H1 (cell line): ENCODE results near the gene SECTM1. TPM values are rescaled to one million over a fixed set of nuclear protein-coding genes. Genes with fewer than 3 reads are reported as not detected.

Experiments used
- CTCF ChIA-PET: fragments of 300-600 bp; sonication (Branson Sonifier 250); formaldehyde crosslinking; loops from one replicate; lab custom pipeline; 2021; ENCODE audit not compliant: partially characterized antibody; lab: Charles Lee
- POLR2A ChIA-PET: fragments of 300-600 bp; sonication (Branson Sonifier 250); formaldehyde crosslinking; loops from one replicate; lab custom pipeline; 2021; ENCODE audit warnings: inconsistent platforms; ENCODE audit not compliant: partially characterized antibody; lab: Charles Lee
- DNase-seq, 2 experiments: peaks; one replicate each; pipeline versions ENCODE4 v3.0.0 to v3.0.0-alpha.2; 2010 to 2022; ENCODE audit warnings: low spot score in 2 of 2, low read depth in 1 of 2, mixed read lengths in 1 of 2
- FAIRE-seq: peaks from 2 replicates; lab custom pipeline; 2011; peaks lifted over from hg19 to GRCh38; lab: Jason Lieb, UNC
- H2AFZ ChIP-seq: 2 replicates; pipeline ENCODE4 v1.8.1; 2012; ENCODE audit warnings: low read length, inconsistent platforms
- H2AK5ac ChIP-seq: 2 replicates; pipeline ENCODE4 v1.6.1; 2013; ENCODE audit warnings: low read depth, low read length
- H2BK120ac ChIP-seq: replicated peaks from 2 replicates; pipeline ENCODE3; 2013; ENCODE audit warnings: low read depth, low read length, inconsistent platforms
- H2BK12ac ChIP-seq: 2 replicates; pipeline ENCODE4 v1.6.1; 2013; ENCODE audit warnings: low read depth, low read length
- H2BK15ac ChIP-seq: 2 replicates; pipeline ENCODE4 v1.6.1; 2013; ENCODE audit warnings: low read length
- H2BK20ac ChIP-seq: 2 replicates; pipeline ENCODE4 v1.6.1; 2013; ENCODE audit warnings: low read length
- H2BK5ac ChIP-seq: 2 replicates; pipeline ENCODE4 v1.6.1; 2013; ENCODE audit warnings: low read depth, low read length
- H3K14ac ChIP-seq: 2 replicates; pipeline ENCODE4 v1.6.1; 2013; ENCODE audit warnings: inconsistent platforms; ENCODE audit not compliant: insufficient read length
- H3K18ac ChIP-seq: 2 replicates; pipeline ENCODE4 v1.6.1; 2013; ENCODE audit warnings: low read length; ENCODE audit errors: extremely low read depth
- H3K23ac ChIP-seq: 2 replicates; pipeline ENCODE4 v1.6.1; 2013; ENCODE audit warnings: inconsistent platforms; ENCODE audit not compliant: insufficient read length
- H3K23me2 ChIP-seq: 2 replicates; pipeline ENCODE4 v1.6.1; 2013; ENCODE audit warnings: low read depth, low read length
- H3K27ac ChIP-seq: 2 replicates; pipeline ENCODE4 v1.6.1; 2011; ENCODE audit warnings: low read depth, low read length, inconsistent platforms
- H3K27me3 ChIP-seq, 4 experiments: replicated peaks in 1 of 4; 1 replicate in 1 of 4; 2 replicates in 3 of 4; pipeline versions ENCODE4 v1.6.1 to v1.8.1; 2011 to 2013; ENCODE audit warnings: low read length in 3 of 4, mild to moderate bottlenecking in 3 of 4, inconsistent platforms in 2 of 4, mixed read lengths in 2 of 4, moderate library complexity in 1 of 4; ENCODE audit not compliant: control insufficient read depth in 3 of 4, insufficient read depth in 3 of 4; ENCODE audit errors: extremely low read depth in 1 of 4
- H3K36me3 ChIP-seq, 4 experiments: 2 replicates each; pipeline versions ENCODE4 v1.6.1 to v1.8.1; 2011 to 2013; ENCODE audit warnings: mild to moderate bottlenecking in 4 of 4, low read length in 3 of 4, moderate library complexity in 2 of 4, control low read depth in 1 of 4, inconsistent platforms in 1 of 4; ENCODE audit not compliant: insufficient read depth in 4 of 4, control insufficient read depth in 2 of 4
- H3K4ac ChIP-seq: replicated peaks from 2 replicates; pipeline ENCODE3; 2013; ENCODE audit warnings: low read length, low read depth, mixed read lengths, inconsistent platforms; ENCODE audit not compliant: insufficient read length
- H3K4me1 ChIP-seq, 4 experiments: replicated peaks in 1 of 4; 1 replicate in 1 of 4; 2 replicates in 3 of 4; pipeline versions ENCODE4 v1.6.1 to v1.8.1; 2011 to 2013; ENCODE audit warnings: low read length in 3 of 4, inconsistent platforms in 2 of 4, mixed read lengths in 1 of 4; ENCODE audit not compliant: insufficient read depth in 4 of 4, control insufficient read depth in 3 of 4
- H3K4me2 ChIP-seq, 2 experiments: 2 replicates each; pipeline versions ENCODE4 v1.6.1 to v1.8.1; 2011 to 2013; ENCODE audit warnings: low read depth in 2 of 2, low read length in 2 of 2, control low read depth in 1 of 2, inconsistent platforms in 1 of 2, mild to moderate bottlenecking in 1 of 2; ENCODE audit not compliant: insufficient read depth in 1 of 2
- H3K4me3 ChIP-seq, 4 experiments: fragments of 200-600, 300-600 bp in 1 of 4; sonication (generic), shearing (Covaris generic), sonication (Bioruptor Twin) in 1 of 4; 2 replicates each; pipeline versions ENCODE4 v1.5.1 to v1.8.1; 2011 to 2016; ENCODE audit warnings: low read length in 4 of 4, low read depth in 3 of 4, control low read depth in 2 of 4, inconsistent platforms in 2 of 4, mild to moderate bottlenecking in 2 of 4, mixed read lengths in 1 of 4, moderate library complexity in 1 of 4; ENCODE audit not compliant: insufficient read depth in 2 of 4; ENCODE audit errors: extremely low read depth in 1 of 4
- H3K56ac ChIP-seq: replicated peaks from 2 replicates; pipeline ENCODE3; 2013; ENCODE audit warnings: low read depth, mild to moderate bottlenecking, mixed read lengths, low read length, inconsistent platforms; ENCODE audit not compliant: insufficient read length
- H3K79me1 ChIP-seq: 2 replicates; pipeline ENCODE4 v1.6.1; 2013; ENCODE audit warnings: low read depth, low read length, control low read depth
- H3K79me2 ChIP-seq, 2 experiments: 2 replicates each; pipeline versions ENCODE4 v1.6.1 to v1.8.1; 2012 to 2013; ENCODE audit warnings: low read length in 2 of 2, mild to moderate bottlenecking in 2 of 2, inconsistent platforms in 1 of 2; ENCODE audit not compliant: insufficient read depth in 2 of 2, control insufficient read depth in 1 of 2
- H3K9ac ChIP-seq, 4 experiments: replicated peaks in 1 of 4; 1 replicate in 1 of 4; 2 replicates in 3 of 4; pipeline versions ENCODE4 v1.6.1 to v1.8.1; 2011 to 2013; ENCODE audit warnings: low read depth in 3 of 4, low read length in 3 of 4, control low read depth in 2 of 4, mild to moderate bottlenecking in 2 of 4, moderate library complexity in 2 of 4, inconsistent platforms in 1 of 4; ENCODE audit errors: extremely low read depth in 1 of 4
- H3K9me3 ChIP-seq, 2 experiments: 2 replicates each; pipeline versions ENCODE4 v1.6.1 to v1.8.1; 2012 to 2013; ENCODE audit warnings: mild to moderate bottlenecking in 2 of 2, moderate library complexity in 2 of 2, control low read depth in 1 of 2, inconsistent platforms in 1 of 2, low read depth in 1 of 2, low read length in 1 of 2, mixed read lengths in 1 of 2; ENCODE audit not compliant: insufficient read depth in 2 of 2
- H4K20me1 ChIP-seq, 2 experiments: replicated peaks in 1 of 2; 2 replicates each; pipeline versions ENCODE3 to v1.8.1; 2011 to 2013; ENCODE audit warnings: inconsistent platforms in 2 of 2, low read length in 2 of 2, mild to moderate bottlenecking in 1 of 2; ENCODE audit not compliant: insufficient read depth in 2 of 2, control insufficient read depth in 1 of 2
- H4K5ac ChIP-seq: 2 replicates; pipeline ENCODE4 v1.6.1; 2013; ENCODE audit warnings: low read length, low read depth, mixed read lengths, inconsistent platforms; ENCODE audit not compliant: insufficient read length
- H4K8ac ChIP-seq: 2 replicates; pipeline ENCODE4 v1.8.0; 2013; ENCODE audit warnings: mild to moderate bottlenecking, moderate library complexity, low read length, inconsistent platforms; ENCODE audit not compliant: insufficient read depth; ENCODE audit errors: extremely low read depth
- H4K91ac ChIP-seq: replicated peaks from 2 replicates; pipeline ENCODE3; 2013; ENCODE audit warnings: low read length, mixed read lengths, inconsistent platforms; ENCODE audit not compliant: insufficient read length
- GABPA ChIP-seq: IDR thresholded peaks from 2 replicates; pipeline ENCODE4 v1.6.1; 2011; ENCODE audit warnings: mild to moderate bottlenecking, low read length, moderate library complexity, borderline replicate concordance; ENCODE audit not compliant: insufficient read depth
- RAD21 ChIP-seq, 2 experiments: IDR thresholded peaks in 1 of 2; conservative IDR thresholded peaks in 1 of 2; 2 replicates each; pipeline ENCODE4 v1.6.1; 2011; ENCODE audit warnings: low read depth in 2 of 2, low read length in 2 of 2, improper control_type of control experiment in 1 of 2, inconsistent platforms in 1 of 2, mild to moderate bottlenecking in 1 of 2, moderate library complexity in 1 of 2
- WGBS, 2 experiments: shearing (Covaris generic) in 1 of 2; methylation state at CpG; one replicate each; pipeline versions ENCODE4 v1.1.6 to v1.1.7; 2013 to 2015; ENCODE audit warnings: low lambda C conversion rate in 2 of 2, mixed read lengths in 2 of 2, inconsistent platforms in 1 of 2, low coverage in 1 of 2, missing lambda C conversion rate in 1 of 2; ENCODE audit not compliant: insufficient replicate concordance in 2 of 2, insufficient coverage in 1 of 2, insufficient read length in 1 of 2; ENCODE audit errors: extremely low coverage in 1 of 2, missing lambda C conversion rate in 1 of 2; 5-methylcytosine and 5-hydroxymethylcytosine counted together
- polyA plus RNA-seq, 7 experiments: library from polyadenylated mRNA; depleted of rRNA in 3 of 7; stranded (reverse) in 5 of 7; unstranded in 2 of 7; fragments of >200 nt in 5 of 7; fragments of 200-250 nt in 2 of 7; gene quantifications; 1 replicate in 5 of 7; 2 replicates in 1 of 7; 4 replicates in 1 of 7; pipeline versions ENCODE4 v1.2.1 to v1.2.3, GENCODE V29; 2011 to 2013; ENCODE audit warnings: missing spikeins in 2 of 7, mixed read lengths in 2 of 7
- total RNA-seq: library from RNA; stranded (reverse); fragmentation: NEBNext Ultra II Directional; extraction: Animal tissue kit (Norgen Biotek cat#: 25700); gene quantifications from 2 replicates; pipeline ENCODE4 v1.2.1, GENCODE V29; 2021

SECTM1 gene
- total and polyA plus RNA-seq, 2 of the 8 experiments (the other 6 are each of a cell fraction or from before 2014, with no cell fraction given): 0.20 to 0.65 TPM

GRCh38 chr17:82331345-82331939 lies 2.1 kb downstream of the SECTM1 start:
- Histone ChIP-seq H3K4ac (no peak overlapping the region), H2BK5ac (no peak overlapping the region), H3K23ac (no peak overlapping the region), H4K91ac (no peak overlapping the region), H3K56ac (no peak overlapping the region), H2AK5ac (no peak overlapping the region), H3K9ac (no peak overlapping the region), H3K36me3 (no peaks in the 10 kb centered on the region), H2BK20ac (no peak overlapping the region), H3K23me2 (peaks cover 8% of the 10 kb centered on the region), H2BK120ac (no peak overlapping the region), H2BK12ac (no peak overlapping the region), H3K14ac (no peak overlapping the region), H3K4me1 (peaks cover 0 to 36% (median 24%) of the 10 kb centered on the region in 4 experiments; a peak in 6 of 7 replicates), H3K27ac (no peak overlapping the region), H3K27me3 (peaks cover 28 to 52% (median 50%) of the 10 kb centered on the region in 4 experiments), H3K79me1 (no peaks in the 10 kb centered on the region), H4K8ac (no peak overlapping the region; the same call in 1 of the 2 replicates), H3K79me2 (no peaks in the 10 kb centered on the region), H4K5ac (no peak overlapping the region), H3K18ac (no peak overlapping the region), H3K4me2 (no peak overlapping the region), H3K9me3 (no peaks in the 10 kb centered on the region), H3K4me3 (no peak overlapping the region), H2BK15ac (no peak overlapping the region), H4K20me1 (no peaks in the 10 kb centered on the region), H2AFZ (no peak overlapping the region)
- CTCF ChIA-PET: interaction anchor here (1.0 to 1.9 kb wide), 6 partner anchors 10 to 97 kb away, joined by 3 to 9 read pairs (median 4); partner anchors contain the start of gene CD7
- TF ChIP-seq RAD21 (IDR thresholded peaks at IDR 0.05 in 1 of 2, conservative IDR thresholded peaks at IDR 0.05 in 1 of 2; ENCODE audit: low read depth in 2 of 2, low read length in 2 of 2) (no peak), GABPA (no peak)
- no peak for FAIRE-seq
- no peak for DNase-seq
- WGBS, 2 experiments: 83% methylated on average over 25 of the region's 25 CpGs; no CpG with 5 or more reads in 1 of the 2 experiments
- POLR2A ChIA-PET: interaction anchor here (0.6 kb wide), 1 partner anchor 39 kb away, joined by 3 read pairs; no protein-coding TSS in a partner anchor
